GM19193 (cell line): Measurements from ENCODE around the gene MAPKAPK3.

Source experiments
- POLR2A ChIP-seq: IDR thresholded peaks from 4 replicates; pipeline ENCODE4 v1.6.1; 2011; ENCODE audit not compliant: insufficient read depth, insufficient read length; ENCODE audit errors: extremely low read depth

MAPKAPK3 gene

GRCh38 chr3:50610992-50611463 is 5.9 kb upstream of the MAPKAPK3 start:
- TF ChIP-seq POLR2A: no peak

GRCh38 chr3:50611464-50612233 is 5.3 kb upstream of the MAPKAPK3 start, which contains the start of gene CISH:
Gene CISH (minus strand): TSS chr3:50611774. CDS start chr3:50611650, 124 bp downstream.
- peak; percentile 56 for TF ChIP-seq POLR2A

GRCh38 chr3:50612234-50612882 is 4.6 kb upstream of the MAPKAPK3 start:
- TF ChIP-seq POLR2A: no peak

- TF ChIP-seq POLR2A: no peak
These were observed 3.7 kb upstream of the MAPKAPK3 start for GRCh38 chr3:50612970-50613846.

GRCh38 chr3:50615190-50615589 is 1.8 kb upstream of the MAPKAPK3 start:
- no peak for TF ChIP-seq POLR2A

- no peak for TF ChIP-seq POLR2A
These were observed 765 bp upstream of the MAPKAPK3 start for GRCh38 chr3:50616003-50616769.

- TF ChIP-seq POLR2A: peak; percentile 24
These were observed 218 bp upstream of the MAPKAPK3 start for GRCh38 chr3:50616770-50617095.

- no peak for TF ChIP-seq POLR2A
These were observed 1.0 kb downstream of the MAPKAPK3 start for GRCh38 chr3:50617911-50618481.

- no peak for TF ChIP-seq POLR2A
These were observed 3.5 kb downstream of the MAPKAPK3 start for GRCh38 chr3:50620420-50620819.

GRCh38 chr3:50620820-50621219 is 3.9 kb downstream of the MAPKAPK3 start:
- TF ChIP-seq POLR2A: no peak

GRCh38 chr3:50622881-50623280 is 5.9 kb downstream of the MAPKAPK3 start:
- TF ChIP-seq POLR2A: no peak

- no peak for TF ChIP-seq POLR2A
These were observed 7.0 kb downstream of the MAPKAPK3 start for GRCh38 chr3:50623840-50624474.

GRCh38 chr3:50624634-50625033 is 7.7 kb downstream of the MAPKAPK3 start:
- no peak for TF ChIP-seq POLR2A
